ENCODE measurements around the gene GPR161. TPM values are rescaled to one million over a fixed set of nuclear protein-coding genes. Genes with fewer than 3 reads are reported as not detected.
A peak's percentile ranks its signal among the peaks of the same experiment; 100 is the strongest.
"Not testable (repeated sequence)": the region's sequence is repeated elsewhere in the genome, so short reads cannot be mapped to it uniquely, and the experiment has no call there.

The GPR161 gene
- total RNA-seq, 1 donor from 2014 or later: 3.1 TPM

DNA sequence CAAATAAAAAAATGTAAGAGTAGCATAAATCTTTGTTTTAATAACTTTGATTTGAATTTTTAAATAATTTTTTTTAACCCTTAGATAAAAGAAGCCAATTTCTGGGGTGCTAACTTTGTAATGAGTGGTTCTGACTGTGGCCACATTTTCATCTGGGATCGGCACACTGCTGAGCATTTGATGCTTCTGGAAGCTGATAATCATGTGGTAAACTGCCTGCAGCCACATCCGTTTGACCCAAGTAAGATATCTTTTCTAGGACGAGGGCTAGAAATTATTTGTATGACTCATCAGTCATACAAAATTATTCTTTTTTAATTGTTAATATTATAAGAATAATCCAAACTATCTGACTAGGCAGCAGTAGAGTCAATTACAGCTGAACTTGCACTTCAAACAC, 71.2 kb downstream of the GPR161 start:
- ATAC-seq (ENCODE audit: poor library complexity): no peak
- no peak for DNase-seq
- intact Hi-C loops (cut with DNase I): no loop called here

GRCh38 chr1:168064216-168064615, 72.5 kb downstream of the GPR161 start:
- no peak for DNase-seq
- intact Hi-C loops (cut with DNase I): no loop called here
- no peak for ATAC-seq (ENCODE audit: poor library complexity)

- ATAC-seq (ENCODE audit: poor library complexity) (no peak), DNase-seq (no peak)
- intact Hi-C loops (cut with DNase I): no loop called here
Measured at GRCh38 chr1:168057921-168058320, 78.8 kb downstream of the GPR161 start.

DNA sequence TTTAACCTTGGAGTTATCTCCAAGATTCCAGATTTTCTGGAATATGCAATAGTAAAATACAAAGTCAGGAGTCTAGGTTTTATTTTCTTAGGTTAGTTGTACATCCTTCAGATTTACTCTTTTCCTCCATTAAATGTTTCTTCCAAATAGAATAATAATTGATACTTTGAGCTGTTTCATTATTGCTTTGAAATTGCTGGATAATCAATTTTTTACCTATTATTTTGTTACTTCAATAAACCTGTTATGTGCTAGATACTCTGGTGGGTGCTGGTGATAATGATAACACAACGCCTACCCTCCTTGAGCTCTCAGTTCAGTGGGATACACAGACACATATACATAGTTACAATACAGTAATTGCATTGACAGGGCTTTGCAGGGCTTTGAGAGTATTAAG, 79.4 kb downstream of the GPR161 start:
- no peak for ATAC-seq (ENCODE audit: poor library complexity)
- intact Hi-C loops (cut with DNase I): no loop called here

GRCh38 chr1:168056152-168056551, 80.6 kb downstream of the GPR161 start:
- ATAC-seq (ENCODE audit: poor library complexity): peak; percentile 48
- intact Hi-C loops (cut with DNase I); DNase-seq: not testable (repeated sequence)

More for the DNA sequence above, 79.4 kb downstream of the GPR161 start:
- DNase-seq: no peak

- intact Hi-C loops (cut with DNase I): no loop called here
- peak; percentile 63 for ATAC-seq (ENCODE audit: poor library complexity)
- DNase-seq: no peak
Measured at GRCh38 chr1:168054117-168054516, 82.6 kb downstream of the GPR161 start.

DNA sequence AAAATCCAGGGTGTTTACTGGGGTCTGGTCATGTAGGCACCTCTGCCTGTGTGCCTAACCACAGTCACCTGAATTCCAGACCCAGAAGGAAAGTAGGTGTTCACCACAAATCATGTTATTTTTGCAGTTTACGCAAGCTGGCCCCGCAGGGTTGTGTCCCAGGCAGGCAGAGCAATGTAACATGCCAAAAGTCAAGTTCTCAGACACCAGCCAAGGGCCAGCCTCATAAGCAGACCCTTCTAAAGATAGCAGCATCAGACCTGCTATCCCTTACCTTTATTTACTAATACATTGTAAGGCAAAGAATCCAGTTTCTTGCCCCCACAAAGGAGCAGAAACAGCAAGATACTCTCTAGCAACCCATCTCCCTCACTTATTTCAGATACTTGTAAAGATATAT, 83.0 kb downstream of the GPR161 start:
- peak; percentile 80 for ATAC-seq (ENCODE audit: poor library complexity)
- intact Hi-C loops (cut with DNase I): no loop called here
- no peak for DNase-seq

- intact Hi-C loops (cut with DNase I): no loop called here
- peak; percentile 41 for ATAC-seq (ENCODE audit: poor library complexity)
- no peak for DNase-seq
Measured at GRCh38 chr1:168050880-168051279, 85.8 kb downstream of the GPR161 start.

- ATAC-seq (ENCODE audit: poor library complexity): no peak
- intact Hi-C loops (cut with DNase I): no loop called here
- DNase-seq: no peak
Measured at GRCh38 chr1:168050307-168050706, 86.4 kb downstream of the GPR161 start.

- intact Hi-C loops (cut with DNase I): no loop called here
- ATAC-seq (ENCODE audit: poor library complexity) (no peak), DNase-seq (no peak)
Measured at GRCh38 chr1:168045311-168045710, 91.4 kb downstream of the GPR161 start.

DNA sequence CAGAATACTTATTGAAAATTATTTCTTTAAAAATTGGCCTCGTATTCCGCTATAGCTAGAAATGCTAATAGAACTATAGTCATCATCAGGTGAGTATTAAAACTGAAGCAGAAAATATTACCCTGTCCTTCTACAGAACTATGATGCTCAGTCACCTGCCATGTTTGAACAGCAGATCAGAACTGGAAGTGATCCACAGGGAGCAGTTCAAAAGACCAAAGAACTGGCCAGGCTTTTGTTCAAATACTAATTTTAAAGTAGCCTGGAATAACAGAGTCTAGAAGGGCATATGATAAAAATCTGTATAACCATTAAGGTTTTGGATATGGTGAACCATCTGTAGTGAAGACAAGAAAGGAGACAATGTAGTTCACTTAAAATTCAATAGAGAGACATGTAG, 94.4 kb downstream of the GPR161 start:
- intact Hi-C loops (cut with DNase I): no loop called here
- ATAC-seq (ENCODE audit: poor library complexity) (no peak), DNase-seq (no peak)

DNA sequence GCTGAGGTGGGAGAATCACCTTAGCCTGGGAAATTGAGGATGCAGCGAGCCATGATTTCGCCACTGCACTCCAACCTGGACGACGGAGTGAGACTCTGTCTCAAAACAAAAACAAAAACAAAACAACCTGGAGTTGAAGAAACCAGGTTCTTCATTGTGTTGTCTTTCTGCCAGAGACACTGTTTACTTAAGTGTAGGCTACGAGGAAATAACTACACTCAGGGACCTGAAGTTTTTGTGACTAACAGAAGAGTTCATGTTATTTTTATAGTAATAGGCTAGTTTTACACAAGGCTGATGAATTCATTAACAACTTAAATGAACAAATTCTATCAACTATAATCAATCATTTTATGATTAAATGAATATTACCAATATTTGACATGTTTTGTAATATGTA, 101.4 kb downstream of the GPR161 start:
- ATAC-seq (ENCODE audit: poor library complexity): no peak
- intact Hi-C loops (cut with DNase I): no loop called here
- DNase-seq: no peak

- ATAC-seq (ENCODE audit: poor library complexity) (no peak), DNase-seq (no peak)
- intact Hi-C loops (cut with DNase I): no loop called here
Measured at GRCh38 chr1:168032029-168032428, 104.7 kb downstream of the GPR161 start.

GRCh38 chr1:168031627-168032026, 105.1 kb downstream of the GPR161 start:
- DNase-seq (no peak), ATAC-seq (ENCODE audit: poor library complexity) (no peak)
- intact Hi-C loops (cut with DNase I): no loop called here

DNA sequence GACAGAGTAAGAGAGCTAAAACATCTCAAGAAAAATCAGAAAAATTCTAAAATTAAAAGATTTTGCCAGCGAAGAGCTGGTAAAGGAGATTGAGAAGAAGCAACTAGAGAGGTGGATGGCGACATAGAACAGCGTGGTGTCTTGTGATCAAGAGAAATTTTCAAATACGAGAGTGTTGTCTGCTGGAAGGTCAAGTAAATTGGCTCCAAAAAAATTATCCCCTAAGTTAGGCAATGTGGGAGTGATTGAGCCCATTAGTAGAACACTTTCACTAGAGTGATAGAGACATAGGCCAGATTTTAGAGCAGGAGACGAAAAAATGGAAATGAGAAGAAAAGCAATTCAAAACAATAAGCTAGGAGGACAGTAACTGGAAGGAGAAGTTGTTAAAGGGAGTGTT, 105.5 kb downstream of the GPR161 start:
- ATAC-seq (ENCODE audit: poor library complexity): no peak
- intact Hi-C loops (cut with DNase I): no loop called here

More for the DNA sequence above, 105.5 kb downstream of the GPR161 start:
- DNase-seq: no peak

Other genes starting within 250 kb of the GPR161 start
- 0.05 TPM for gene ADCY10, start 222.8 kb downstream of the GPR161 start, total RNA-seq
- 224 TPM for gene DCAF6, start 200.2 kb downstream of the GPR161 start, total RNA-seq
- gene MPC2, start 199.9 kb downstream of the GPR161 start, total RNA-seq: 221 TPM
- 23.6 TPM for gene TIPRL, start 42.0 kb upstream of the GPR161 start, total RNA-seq
- 13.7 TPM for gene SFT2D2, start 89.1 kb upstream of the GPR161 start, total RNA-seq
- 0.40 TPM for gene TBX19, start 143.9 kb upstream of the GPR161 start, total RNA-seq

All from Right ventricle myocardium superior (tissue), 1 donor.